ENCODE data around the gene RBMX.

Gene RBMX

GRCh38 chrX:136867096-136867491 lies 13.4 kb downstream of the RBMX start (continued):
- TF ChIP-seq ZNF791 (tag by site-specific recombination; IDR thresholded peaks at IDR 0.05) (no peak), MZF1 (tag by site-specific recombination; IDR thresholded peaks at IDR 0.05; ENCODE audit: borderline replicate concordance) (no peak)

DNA sequence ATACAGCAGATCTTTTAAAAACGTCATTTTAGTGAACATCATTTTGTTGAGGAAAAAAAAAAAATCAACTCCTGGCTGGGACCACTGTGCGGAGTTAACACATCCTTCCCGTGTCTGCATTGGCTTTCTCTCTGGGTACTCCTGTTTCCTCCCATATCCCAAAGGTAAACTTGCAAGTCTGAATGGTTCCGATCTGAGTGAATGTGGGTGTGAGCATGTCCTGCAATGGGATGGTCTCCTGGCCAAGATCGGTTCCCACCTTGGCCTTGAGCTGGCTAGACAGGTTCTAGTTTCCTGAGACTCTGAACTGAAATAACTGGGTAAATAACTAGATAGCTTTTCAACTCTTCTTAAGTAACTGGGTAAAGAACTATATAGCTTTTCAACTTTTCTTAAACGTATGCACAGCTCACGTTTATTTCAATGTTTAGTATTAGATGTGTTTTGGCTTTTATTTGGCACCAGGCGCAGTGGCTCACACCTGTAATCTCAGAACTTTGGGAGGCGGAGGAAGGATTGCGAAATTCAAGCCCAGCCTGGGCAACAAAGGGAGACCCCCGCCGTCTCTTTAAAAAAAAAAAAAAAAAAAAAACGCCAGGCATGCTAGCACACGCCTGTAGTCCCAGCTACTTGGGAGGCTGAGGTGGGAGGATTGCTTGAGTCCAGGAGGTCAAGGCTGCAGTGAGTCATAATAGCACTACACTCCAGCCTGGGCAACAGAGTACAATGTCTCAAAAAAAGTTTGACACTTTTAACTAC lies 14.0 kb downstream of the RBMX start:
- Histone ChIP-seq H3K27ac (ENCODE audit: extremely low read depth, low read depth, low read length) (no peak overlapping the region; the same call in 1 of the 2 replicates), H3K9me3 (ENCODE audit: control insufficient read depth, insufficient read depth, low read depth, low read length) (no peaks in the 10 kb centered on the region), H3K36me3 (ENCODE audit: control insufficient read depth in 2 of 2, insufficient read depth in 1 of 2, low read length in 2 of 2) (peaks cover 44 to 77% of the 10 kb centered on the region in 2 experiments), H3K4me3 (ENCODE audit: low read depth, low read length) (no peak overlapping the region), H3K4me1 (ENCODE audit: control insufficient read depth, insufficient read depth, low read length) (no peaks in the 10 kb centered on the region)
- ChIA-PET CTCF (interaction anchor here (0.7 to 1.4 kb wide), 2 partner anchors 59 to 327 kb away, joined by 5 read pairs; no protein-coding TSS in a partner anchor), POLR2A (interaction anchor here (0.7 to 3.9 kb wide), 6 partner anchors 9 to 136 kb away, joined by 3 to 21 read pairs (median 4); partner anchors contain the start of gene RBMX)
- no peak for TF ChIP-seq ZBTB21 (tag by site-specific recombination; IDR thresholded peaks at IDR 0.05)
- TF ChIP-seq, protein P1, sequence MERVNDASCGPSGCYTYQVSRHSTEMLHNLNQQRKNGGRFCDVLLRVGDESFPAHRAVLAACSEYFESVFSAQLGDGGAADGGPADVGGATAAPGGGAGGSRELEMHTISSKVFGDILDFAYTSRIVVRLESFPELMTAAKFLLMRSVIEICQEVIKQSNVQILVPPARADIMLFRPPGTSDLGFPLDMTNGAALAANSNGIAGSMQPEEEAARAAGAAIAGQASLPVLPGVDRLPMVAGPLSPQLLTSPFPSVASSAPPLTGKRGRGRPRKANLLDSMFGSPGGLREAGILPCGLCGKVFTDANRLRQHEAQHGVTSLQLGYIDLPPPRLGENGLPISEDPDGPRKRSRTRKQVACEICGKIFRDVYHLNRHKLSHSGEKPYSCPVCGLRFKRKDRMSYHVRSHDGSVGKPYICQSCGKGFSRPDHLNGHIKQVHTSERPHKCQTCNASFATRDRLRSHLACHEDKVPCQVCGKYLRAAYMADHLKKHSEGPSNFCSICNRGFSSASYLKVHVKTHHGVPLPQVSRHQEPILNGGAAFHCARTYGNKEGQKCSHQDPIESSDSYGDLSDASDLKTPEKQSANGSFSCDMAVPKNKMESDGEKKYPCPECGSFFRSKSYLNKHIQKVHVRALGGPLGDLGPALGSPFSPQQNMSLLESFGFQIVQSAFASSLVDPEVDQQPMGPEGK (tag by site-specific recombination; IDR thresholded peaks at IDR 0.05): 0 out of 2 replicates have a peak, but pooled peaks have one; percentile 21
- no peak for TF ChIP-seq ZNF76 (tag by site-specific recombination; IDR thresholded peaks at IDR 0.05; ENCODE audit: borderline replicate concordance, low read depth)
- TF ChIP-seq GLI2 (tag by site-specific recombination; IDR thresholded peaks at IDR 0.05; ENCODE audit: borderline replicate concordance, low read depth): no peak
- TF ChIP-seq SCRT1 (tag by site-specific recombination; IDR thresholded peaks at IDR 0.05; ENCODE audit: borderline replicate concordance): no peak
- TF ChIP-seq ZNF701 (tag by site-specific recombination; IDR thresholded peaks at IDR 0.05): no peak
- TF ChIP-seq ZBTB7A (tag by site-specific recombination; IDR thresholded peaks at IDR 0.05; ENCODE audit: low read depth): no peak
- TF ChIP-seq FEZF1 (tag by site-specific recombination; IDR thresholded peaks at IDR 0.05): no peak
- TF ChIP-seq AEBP2 (tag by site-specific recombination; IDR thresholded peaks at IDR 0.05; ENCODE audit: borderline replicate concordance): no peak
- TF ChIP-seq ZNF114 (tag by site-specific recombination; IDR thresholded peaks at IDR 0.05): no peak
- TF ChIP-seq GLIS1 (tag by site-specific recombination; IDR thresholded peaks at IDR 0.05): peak; percentile 63
- no peak for TF ChIP-seq ZNF624 (tag by site-specific recombination; IDR thresholded peaks at IDR 0.05)
- TF ChIP-seq GLIS2 (tag by site-specific recombination; IDR thresholded peaks at IDR 0.05): peak; percentile 18; the same call in 1 of the 2 replicates

DNA sequence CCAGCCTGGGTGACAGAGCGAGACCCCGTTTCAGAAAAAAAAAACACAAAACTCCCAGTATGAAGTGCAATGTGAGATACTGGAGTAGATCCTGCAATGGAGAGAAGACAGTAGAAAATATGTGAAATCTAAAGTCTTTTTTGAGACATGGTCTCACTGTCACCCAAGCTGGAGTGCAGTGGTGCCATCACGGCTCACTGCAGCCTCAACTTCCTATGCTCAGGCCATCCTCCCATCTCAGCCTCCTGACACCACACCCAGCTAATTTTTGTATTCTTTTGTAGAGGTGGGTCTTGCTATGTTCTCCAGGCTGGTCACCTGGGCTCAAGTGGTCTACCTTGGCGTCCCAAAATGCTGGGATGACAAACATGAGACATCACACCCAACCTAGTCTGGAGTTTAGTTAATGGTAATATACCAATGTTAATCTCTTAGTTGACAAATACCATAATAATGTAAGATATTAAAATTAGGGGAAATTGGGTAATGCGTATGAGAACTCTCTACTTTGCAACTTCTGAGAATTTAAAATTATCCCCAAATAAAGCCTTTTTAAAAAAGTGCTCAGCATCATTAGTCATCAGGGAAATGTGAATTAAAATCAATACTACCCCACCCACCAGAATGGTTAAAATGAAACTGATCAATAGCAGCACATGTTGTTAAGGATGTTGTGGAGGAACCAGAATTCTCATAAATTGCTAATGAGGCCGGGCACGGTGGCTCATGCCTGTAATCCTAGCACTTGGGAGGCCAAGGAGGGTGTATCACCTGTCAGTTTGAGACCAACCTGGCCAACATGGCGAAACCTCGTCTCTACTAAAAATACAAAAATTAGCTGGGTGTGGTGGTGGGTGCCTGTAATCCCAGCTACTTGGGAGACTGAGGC lies 15.0 kb downstream of the RBMX start:
- H3K9me3 ChIP-seq (ENCODE audit: control insufficient read depth, insufficient read depth, low read depth, low read length): no peaks in the 10 kb centered on the region
- H3K4me1 ChIP-seq (ENCODE audit: control insufficient read depth, insufficient read depth, low read length): no peaks in the 10 kb centered on the region
- H3K27ac ChIP-seq (ENCODE audit: extremely low read depth, low read depth, low read length): no peak overlapping the region
- H3K36me3 ChIP-seq (ENCODE audit: control insufficient read depth in 2 of 2, insufficient read depth in 1 of 2, low read length in 2 of 2): peaks cover 41 to 79% of the 10 kb centered on the region in 2 experiments
- POLR2A ChIA-PET: interaction anchor here (1.1 to 3.9 kb wide), 2 partner anchors 15 to 42 kb away, joined by 3 to 21 read pairs; partner anchors contain the start of gene RBMX
- CTCF ChIA-PET: no interaction called here
- no peak overlapping the region for H3K4me3 ChIP-seq (ENCODE audit: low read depth, low read length)
- TF ChIP-seq ZNF473 (tag by site-specific recombination; IDR thresholded peaks at IDR 0.05) (no peak), EGR2 (tag by site-specific recombination; IDR thresholded peaks at IDR 0.05; ENCODE audit: low read depth) (no peak), ZNF544 (tag by site-specific recombination; IDR thresholded peaks at IDR 0.05) (no peak), TSHZ1 (tag by site-specific recombination; IDR thresholded peaks at IDR 0.05; ENCODE audit: borderline replicate concordance) (no peak), HIC1 (tag by site-specific recombination; IDR thresholded peaks at IDR 0.05) (no peak), TCF7L2 (IDR thresholded peaks at IDR 0.05; ENCODE audit: borderline replicate concordance, low read depth, low read length) (no peak)
